B cell (primary cell): Measurements from ENCODE around the gene PTCHD1. TPM values are rescaled to one million over a fixed set of nuclear protein-coding genes. Genes with fewer than 3 reads are reported as not detected.

Source experiments
- ATAC-seq: fragments of 200-7000 bp; cut with Tn5 transposase; one replicate; pipeline ENCODE4 v1.10.0; 2021; ENCODE audit warnings: low read depth, mild to moderate bottlenecking, moderate number of reproducible peaks, moderate library complexity
- CTCF ChIA-PET: fragments of 350-600 bp; sonication (Branson Sonifier 250); formaldehyde crosslinking; loops from one replicate; lab custom pipeline; 2021; ENCODE audit warnings: antibody characterized with exemption, inconsistent platforms; lab: Charles Lee
- POLR2A ChIA-PET: fragments of 350-600 bp; sonication (Branson Sonifier 250); formaldehyde crosslinking; loops from one replicate; lab custom pipeline; 2021; ENCODE audit warnings: antibody characterized with exemption; lab: Charles Lee
- DNase-seq: peaks from one replicate; pipeline ENCODE4 v3.0.0; 2013
- H2AFZ ChIP-seq: 2 replicates; pipeline ENCODE4 v1.6.1; 2012; ENCODE audit warnings: mild to moderate bottlenecking, low read depth, low read length; ENCODE audit not compliant: insufficient read depth, poor library complexity, severe bottlenecking
- H3K27ac ChIP-seq, 2 donors: 1 replicate in 1 of 2; 2 replicates in 1 of 2; pipeline ENCODE4 v1.5.1; 2012 to 2013; ENCODE audit warnings: low read length in 2 of 2, mild to moderate bottlenecking in 2 of 2, moderate library complexity in 1 of 2
- H3K27me3 ChIP-seq, 4 experiments: fragments of 200-600 bp in 1 of 4; sonication (generic) in 1 of 4; replicated peaks in 1 of 4; 1 replicate in 2 of 4; 2 replicates in 2 of 4; pipeline versions ENCODE4 v1.6.1 to v1.7.0; 2013 to 2016; ENCODE audit warnings: low read length in 3 of 4, mild to moderate bottlenecking in 2 of 4, mixed read lengths in 1 of 4, moderate library complexity in 1 of 4; ENCODE audit not compliant: insufficient read depth in 4 of 4, control insufficient read depth in 3 of 4; ENCODE audit errors: control extremely low read depth in 1 of 4
- H3K36me3 ChIP-seq, 2 experiments: replicated peaks in 1 of 2; 1 replicate in 1 of 2; 2 replicates in 1 of 2; pipeline versions ENCODE4 v1.6.1 to v1.7.1; 2013; ENCODE audit warnings: low read length in 1 of 2; ENCODE audit not compliant: insufficient read depth in 2 of 2, control insufficient read depth in 1 of 2; ENCODE audit errors: control extremely low read depth in 1 of 2, extremely low read depth in 1 of 2
- H3K4me1 ChIP-seq, 2 donors: fragments of 200-600 bp in 1 of 2; sonication (generic) in 1 of 2; 1 replicate in 1 of 2; 2 replicates in 1 of 2; pipeline versions ENCODE4 v1.5.1 to v1.6.1; 2013 to 2017; ENCODE audit warnings: low read length in 2 of 2; ENCODE audit not compliant: control insufficient read depth in 2 of 2, insufficient read depth in 2 of 2
- H3K4me2 ChIP-seq: replicated peaks from 2 replicates; pipeline ENCODE3; 2012; ENCODE audit warnings: mild to moderate bottlenecking, low read depth, low read length; ENCODE audit not compliant: poor library complexity, severe bottlenecking
- H3K4me3 ChIP-seq, 5 experiments: fragments of 200-600 bp in 1 of 5; sonication (generic) in 1 of 5; 1 replicate in 3 of 5; 2 replicates in 2 of 5; pipeline versions ENCODE4 v1.5.1 to v1.7.0; 2011 to 2016; ENCODE audit warnings: low read length in 4 of 5, mild to moderate bottlenecking in 4 of 5, low read depth in 2 of 5, control low read depth in 1 of 5, moderate library complexity in 1 of 5; ENCODE audit not compliant: insufficient read depth in 1 of 5; ENCODE audit errors: control extremely low read depth in 1 of 5, extremely low read depth in 1 of 5
- H3K79me2 ChIP-seq: fragments of 200-600 bp; sonication (generic); one replicate; pipeline ENCODE4 v1.6.0; 2016; ENCODE audit warnings: low read length; ENCODE audit not compliant: control insufficient read depth, insufficient read depth
- H3K9ac ChIP-seq: fragments of 200-600 bp; sonication (generic); 2 replicates; pipeline ENCODE4 v1.6.1; 2017; ENCODE audit warnings: mild to moderate bottlenecking, low read length, moderate library complexity
- H3K9me3 ChIP-seq, 3 donors: one replicate each; pipeline versions ENCODE4 v1.6.1 to v1.7.1; 2013; ENCODE audit warnings: low read length in 2 of 3; ENCODE audit not compliant: control insufficient read depth in 2 of 3, insufficient read depth in 1 of 3; ENCODE audit errors: control extremely low read depth in 1 of 3
- H4K20me1 ChIP-seq: 2 replicates; pipeline ENCODE4 v1.6.0; 2012; ENCODE audit warnings: mild to moderate bottlenecking, low read length; ENCODE audit not compliant: insufficient read depth, control insufficient read depth, poor library complexity, severe bottlenecking
- H3K27ac Mint-ChIP-seq: one replicate; pipeline ENCODE4 v1.8.0; 2021; ENCODE audit warnings: mixed read lengths
- H3K27me3 Mint-ChIP-seq: one replicate; pipeline ENCODE4 v1.8.0; 2021; ENCODE audit warnings: mixed read lengths
- H3K4me1 Mint-ChIP-seq: one replicate; pipeline ENCODE4 v1.8.0; 2021; ENCODE audit warnings: mixed read lengths
- H3K4me3 Mint-ChIP-seq: one replicate; pipeline ENCODE4 v1.8.0; 2021; ENCODE audit warnings: mixed read lengths
- H3K9me3 Mint-ChIP-seq: one replicate; pipeline ENCODE4 v1.8.0; 2022; ENCODE audit warnings: mixed read lengths; ENCODE audit not compliant: insufficient read depth
- EZH2 ChIP-seq: IDR thresholded peaks from 2 replicates; pipeline ENCODE4 v1.6.1; 2012; ENCODE audit warnings: borderline replicate concordance, low read depth, mild to moderate bottlenecking, moderate library complexity, low read length; ENCODE audit not compliant: insufficient read depth, poor library complexity, severe bottlenecking
- WGBS: methylation state at CpG from one replicate; pipeline ENCODE4 v1.1.5; 2013; ENCODE audit warnings: missing lambda C conversion rate; ENCODE audit not compliant: insufficient coverage; 5-methylcytosine and 5-hydroxymethylcytosine counted together
- intact Hi-C: fragments of 100-400 bp; cut with micrococcal nuclease; formaldehyde crosslinking; loops from one replicate; pipeline ENCODE4 v1.10.0; 2022
- polyA plus RNA-seq: library from polyadenylated mRNA; depleted of rRNA; stranded (reverse); fragments of >200 nt; gene quantifications from 2 replicates; pipeline ENCODE4 v1.2.3, GENCODE V29; 2012
- total RNA-seq, 2 donors: library from RNA; stranded (reverse); fragments of 120-200 nt in 1 of 2; gene quantifications; 1 replicate in 1 of 2; 2 replicates in 1 of 2; pipeline versions ENCODE4 v1.2.3 to v1.2.4, GENCODE V29; 2013 to 2022
- TF ChIP-seq, protein P1 (sequence below): fragments of 200-600 bp; IDR thresholded peaks from one replicate; pipeline ENCODE4 v1.8.0; 2022; ENCODE audit warnings: antibody characterized with exemption, mild to moderate bottlenecking

The PTCHD1 gene
- total and polyA plus RNA-seq, 2 donors (not counting 1 experiment from before 2014, with no cell fraction given): not detected

DNA sequence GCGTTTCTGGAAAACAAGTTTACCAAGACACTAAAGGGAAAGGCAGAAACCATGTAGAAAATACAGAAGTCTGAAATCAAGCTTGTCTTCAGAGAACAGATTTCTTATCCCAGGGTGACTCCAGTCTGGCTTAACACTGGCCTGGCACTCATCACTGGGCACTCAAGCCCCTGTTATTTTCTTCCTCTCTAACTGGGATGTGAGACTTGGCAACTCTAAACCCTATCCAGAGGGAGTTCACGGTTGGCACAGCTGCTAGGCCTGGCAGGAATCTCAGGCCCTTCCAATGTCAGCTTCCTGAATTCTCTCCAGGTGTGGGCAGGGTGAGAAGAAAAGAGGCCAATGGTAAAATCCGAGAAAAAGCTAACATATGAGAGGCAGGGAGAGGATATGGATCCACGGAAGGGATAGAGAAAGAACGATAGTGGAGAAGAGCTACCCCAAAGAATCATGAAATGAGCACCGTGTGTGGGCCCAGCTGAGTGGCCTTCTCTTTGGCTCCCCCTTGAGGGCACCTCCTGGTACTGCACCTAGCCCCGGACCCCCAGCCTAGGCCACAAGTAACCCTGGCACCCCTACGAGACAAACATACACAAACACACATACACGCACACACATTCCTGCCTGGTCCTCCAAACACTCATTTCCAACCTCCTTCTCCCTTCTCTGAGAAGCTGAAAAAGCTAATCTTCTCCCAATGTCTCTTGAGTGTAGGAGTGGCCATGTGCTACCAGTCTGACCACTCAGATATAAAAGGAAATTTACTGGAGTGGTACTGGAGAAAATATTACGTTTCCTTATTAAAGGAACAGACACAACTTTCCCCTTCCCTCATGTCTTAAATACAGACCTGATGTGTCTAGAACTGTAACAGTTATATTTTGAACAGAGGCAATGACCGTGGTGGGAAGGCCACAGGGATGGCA lies 16.6 kb upstream of the PTCHD1 start:
- Mint-ChIP-seq H3K4me3 (no peak overlapping the region), H3K27me3 (no peaks in the 10 kb centered on the region), H3K9me3 (no peaks in the 10 kb centered on the region), H3K4me1 (peaks cover 2% of the 10 kb centered on the region), H3K27ac (no peak overlapping the region)
- Histone ChIP-seq H3K9ac (no peak overlapping the region), H3K4me3 (no peak overlapping the region), H3K79me2 (no peaks in the 10 kb centered on the region), H2AFZ (no peak overlapping the region), H3K27me3 (no peaks in the 10 kb centered on the region), H3K36me3 (no peaks in the 10 kb centered on the region), H3K4me1 (no peaks in the 10 kb centered on the region), H3K4me2 (no peak overlapping the region), H4K20me1 (no peaks in the 10 kb centered on the region), H3K9me3 (no peaks in the 10 kb centered on the region), H3K27ac (no peak overlapping the region)
- intact Hi-C loops: no loop called here
- peak; percentile 34 for DNase-seq
- no CpG with 5 or more reads among the region's 11 CpGs for WGBS
- TF ChIP-seq, protein P1, sequence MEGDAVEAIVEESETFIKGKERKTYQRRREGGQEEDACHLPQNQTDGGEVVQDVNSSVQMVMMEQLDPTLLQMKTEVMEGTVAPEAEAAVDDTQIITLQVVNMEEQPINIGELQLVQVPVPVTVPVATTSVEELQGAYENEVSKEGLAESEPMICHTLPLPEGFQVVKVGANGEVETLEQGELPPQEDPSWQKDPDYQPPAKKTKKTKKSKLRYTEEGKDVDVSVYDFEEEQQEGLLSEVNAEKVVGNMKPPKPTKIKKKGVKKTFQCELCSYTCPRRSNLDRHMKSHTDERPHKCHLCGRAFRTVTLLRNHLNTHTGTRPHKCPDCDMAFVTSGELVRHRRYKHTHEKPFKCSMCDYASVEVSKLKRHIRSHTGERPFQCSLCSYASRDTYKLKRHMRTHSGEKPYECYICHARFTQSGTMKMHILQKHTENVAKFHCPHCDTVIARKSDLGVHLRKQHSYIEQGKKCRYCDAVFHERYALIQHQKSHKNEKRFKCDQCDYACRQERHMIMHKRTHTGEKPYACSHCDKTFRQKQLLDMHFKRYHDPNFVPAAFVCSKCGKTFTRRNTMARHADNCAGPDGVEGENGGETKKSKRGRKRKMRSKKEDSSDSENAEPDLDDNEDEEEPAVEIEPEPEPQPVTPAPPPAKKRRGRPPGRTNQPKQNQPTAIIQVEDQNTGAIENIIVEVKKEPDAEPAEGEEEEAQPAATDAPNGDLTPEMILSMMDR: peak; percentile 75
- no peak for TF ChIP-seq EZH2
- POLR2A ChIA-PET: no interaction called here
- CTCF ChIA-PET: interaction anchor here (0.6 to 1.4 kb wide), 4 partner anchors 72 to 1479 kb away, joined by 3 to 7 read pairs (median 4); no protein-coding TSS in a partner anchor
- peak; percentile 57 for ATAC-seq

DNA sequence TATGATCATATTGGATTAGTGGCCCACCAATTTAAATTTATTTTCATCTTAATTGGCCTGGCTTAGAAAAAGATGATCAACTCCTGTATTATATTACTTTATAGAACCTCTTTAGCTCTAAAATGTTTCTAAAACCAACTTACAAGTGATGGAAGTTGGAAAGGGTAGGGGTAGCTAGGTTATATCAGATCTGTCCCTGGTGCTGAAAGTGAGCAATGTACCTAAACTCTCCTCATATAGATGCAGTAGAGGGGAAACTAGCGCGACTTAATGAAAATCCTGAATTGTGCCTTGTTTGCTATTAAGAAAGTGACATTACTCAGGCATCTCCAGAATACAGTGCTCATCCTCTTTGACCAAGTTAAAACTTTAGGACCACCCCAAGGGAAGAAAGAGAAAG lies 7.5 kb upstream of the PTCHD1 start:
- H3K79me2 ChIP-seq: no peaks in the 10 kb centered on the region
- ATAC-seq (no peak), DNase-seq (no peak)
- H3K9me3 Mint-ChIP-seq: no peaks in the 10 kb centered on the region
- H3K27me3 Mint-ChIP-seq: peaks cover 12% of the 10 kb centered on the region
- H3K4me1 Mint-ChIP-seq: peaks cover 1% of the 10 kb centered on the region
- ChIA-PET POLR2A (no interaction called here), CTCF (no interaction called here)
- no CpG with 5 or more reads among the region's 2 CpGs for WGBS
- H3K9ac ChIP-seq: no peak overlapping the region
- H2AFZ ChIP-seq: no peak overlapping the region
- no peak overlapping the region for H3K4me3 ChIP-seq
- intact Hi-C loops: no loop called here
- no peak overlapping the region for H3K4me2 ChIP-seq
- H4K20me1 ChIP-seq: no peaks in the 10 kb centered on the region
- no peaks in the 10 kb centered on the region for H3K36me3 ChIP-seq
- no peak overlapping the region for H3K4me3 Mint-ChIP-seq
- peaks cover 0 to 4% (median 0%) of the 10 kb centered on the region in 4 experiments for H3K27me3 ChIP-seq
- no peaks in the 10 kb centered on the region for H3K9me3 ChIP-seq
- H3K27ac Mint-ChIP-seq: no peak overlapping the region
- H3K27ac ChIP-seq: no peak overlapping the region
- no peaks in the 10 kb centered on the region for H3K4me1 ChIP-seq
- TF ChIP-seq, protein P1: no peak
- TF ChIP-seq EZH2: no peak
